Lower leg skin (tissue), 4 donors: ENCODE data around the gene PTPRT. TPM values are rescaled to one million over a fixed set of nuclear protein-coding genes. Genes with fewer than 3 reads are reported as not detected.

ENCODE experiments used
- DNase-seq, 2 donors: peaks; one replicate each; pipeline ENCODE4 v3.0.0-alpha.2; 2019; ENCODE audit warnings: low spot score in 2 of 2
- H3K4me3 ChIP-seq: fragments of 200-600 bp; sonication (generic); 2 replicates; pipeline ENCODE4 v1.5.1; 2017; ENCODE audit warnings: mild to moderate bottlenecking, low read depth; ENCODE audit not compliant: poor library complexity, severe bottlenecking
- POLR2A ChIP-seq, 2 donors: fragments of 450-650 bp; IDR thresholded peaks; one replicate each; pipeline ENCODE4 v1.6.1; 2016 to 2017; ENCODE audit warnings: antibody characterized with exemption in 2 of 2, mild to moderate bottlenecking in 1 of 2, moderate library complexity in 1 of 2
- WGBS, 2 donors: methylation state at CpG; one replicate each; pipeline ENCODE4 v1.1.5; 2018; 5-methylcytosine and 5-hydroxymethylcytosine counted together
- intact Hi-C: fragments of 100-400 bp; cut with DNase I; formaldehyde crosslinking; loops from one replicate; pipeline ENCODE4 v1.15.0; 2023; ENCODE audit warnings: low total_unique reads
- total RNA-seq, 4 donors: library from RNA; depleted of rRNA; stranded (reverse); fragments of >200 nt; gene quantifications; one replicate each; pipeline ENCODE4 v1.1.0, GENCODE V29; 2016
- TF ChIP-seq, protein P1 (sequence below), 3 donors: fragments of 450-650 bp; IDR thresholded peaks; one replicate each; pipeline ENCODE4 v1.5.1; 2016; ENCODE audit warnings: antibody characterized with exemption in 3 of 3, mild to moderate bottlenecking in 3 of 3, moderate library complexity in 2 of 3

Gene PTPRT
- total RNA-seq, 4 donors from 2014 or later, result 0.34 to 1.4 (median 0.95) TPM

DNA sequence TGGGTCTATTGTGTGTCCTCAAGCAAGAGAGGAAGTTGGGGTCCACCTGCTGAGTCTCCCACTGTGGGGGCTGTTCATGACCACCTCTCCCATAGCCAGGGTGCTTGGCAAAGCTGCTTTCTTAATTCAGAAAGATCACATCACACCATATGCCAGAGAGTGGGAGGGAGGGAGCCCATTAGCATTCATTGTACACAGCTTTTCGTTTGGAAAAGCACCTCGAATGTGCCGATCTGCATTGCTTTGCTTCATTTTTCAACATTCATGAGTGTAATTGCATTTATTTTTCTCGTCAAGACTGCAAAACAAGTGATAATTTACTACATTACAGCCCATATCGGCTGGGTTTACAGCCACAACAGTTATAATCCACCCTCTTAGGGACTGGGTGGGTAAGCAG lies 327.3 kb downstream of the PTPRT start:
- 68 to 71% methylated on average over 5 of the region's 5 CpGs for WGBS, 2 donors
- no peak overlapping the region for H3K4me3 ChIP-seq
- DNase-seq, result no peak
- intact Hi-C loops, result no loop called here
- TF ChIP-seq, protein P1, sequence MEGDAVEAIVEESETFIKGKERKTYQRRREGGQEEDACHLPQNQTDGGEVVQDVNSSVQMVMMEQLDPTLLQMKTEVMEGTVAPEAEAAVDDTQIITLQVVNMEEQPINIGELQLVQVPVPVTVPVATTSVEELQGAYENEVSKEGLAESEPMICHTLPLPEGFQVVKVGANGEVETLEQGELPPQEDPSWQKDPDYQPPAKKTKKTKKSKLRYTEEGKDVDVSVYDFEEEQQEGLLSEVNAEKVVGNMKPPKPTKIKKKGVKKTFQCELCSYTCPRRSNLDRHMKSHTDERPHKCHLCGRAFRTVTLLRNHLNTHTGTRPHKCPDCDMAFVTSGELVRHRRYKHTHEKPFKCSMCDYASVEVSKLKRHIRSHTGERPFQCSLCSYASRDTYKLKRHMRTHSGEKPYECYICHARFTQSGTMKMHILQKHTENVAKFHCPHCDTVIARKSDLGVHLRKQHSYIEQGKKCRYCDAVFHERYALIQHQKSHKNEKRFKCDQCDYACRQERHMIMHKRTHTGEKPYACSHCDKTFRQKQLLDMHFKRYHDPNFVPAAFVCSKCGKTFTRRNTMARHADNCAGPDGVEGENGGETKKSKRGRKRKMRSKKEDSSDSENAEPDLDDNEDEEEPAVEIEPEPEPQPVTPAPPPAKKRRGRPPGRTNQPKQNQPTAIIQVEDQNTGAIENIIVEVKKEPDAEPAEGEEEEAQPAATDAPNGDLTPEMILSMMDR (IDR thresholded peaks at IDR 0.05), result no peak
- TF ChIP-seq POLR2A (IDR thresholded peaks at IDR 0.05), result no peak

DNA sequence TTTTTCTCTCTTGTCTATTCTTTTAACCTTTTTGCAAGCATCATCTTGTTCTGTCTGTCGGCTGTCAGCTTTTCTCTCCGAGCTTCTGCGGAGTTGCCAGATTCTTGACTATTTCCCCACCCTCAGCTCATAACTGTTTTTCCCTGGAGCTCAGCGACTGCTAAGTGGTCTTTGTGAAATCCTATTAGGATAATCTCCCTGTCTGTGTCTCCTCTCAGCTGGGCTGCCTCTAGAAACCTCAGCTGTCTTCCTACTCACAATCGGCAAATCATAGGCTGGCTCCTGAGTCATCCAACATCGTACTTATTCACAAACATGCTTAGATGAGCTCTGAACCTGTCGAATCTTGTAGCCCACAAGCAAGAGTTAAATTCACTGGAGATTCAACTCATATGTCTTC lies 332.3 kb downstream of the PTPRT start:
- 55 to 57% methylated on average over 7 of the region's 7 CpGs for WGBS, 2 donors
- H3K4me3 ChIP-seq, result no peak overlapping the region
- no peak for DNase-seq
- TF ChIP-seq POLR2A (IDR thresholded peaks at IDR 0.05), result no peak
- TF ChIP-seq, protein P1 (IDR thresholded peaks at IDR 0.05), result no peak
- intact Hi-C loops, result no loop called here

DNA sequence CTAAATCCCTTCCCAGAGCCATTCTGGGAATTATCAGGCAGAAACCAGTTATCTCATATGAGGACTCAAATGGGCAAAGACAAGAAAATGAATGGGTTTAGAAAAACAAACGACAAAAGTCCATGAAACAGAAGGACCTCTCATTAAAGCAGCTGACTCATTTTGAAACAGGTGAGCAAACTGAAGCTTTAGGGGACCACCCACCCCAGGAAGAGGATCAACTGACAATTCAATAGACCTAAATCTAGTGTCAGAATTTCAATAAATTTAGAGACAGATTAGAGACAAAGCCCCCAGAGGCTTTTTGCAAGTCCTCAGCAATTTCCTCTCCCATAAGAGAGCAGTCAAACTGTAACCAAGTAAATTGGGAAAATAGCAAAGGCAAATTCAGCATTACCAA lies 333.8 kb downstream of the PTPRT start:
- WGBS, 2 donors, result 63 to 65% methylated on average over 1 of the region's 1 CpG
- no peak for TF ChIP-seq POLR2A (IDR thresholded peaks at IDR 0.05)
- TF ChIP-seq, protein P1 (IDR thresholded peaks at IDR 0.05), result no peak

DNA sequence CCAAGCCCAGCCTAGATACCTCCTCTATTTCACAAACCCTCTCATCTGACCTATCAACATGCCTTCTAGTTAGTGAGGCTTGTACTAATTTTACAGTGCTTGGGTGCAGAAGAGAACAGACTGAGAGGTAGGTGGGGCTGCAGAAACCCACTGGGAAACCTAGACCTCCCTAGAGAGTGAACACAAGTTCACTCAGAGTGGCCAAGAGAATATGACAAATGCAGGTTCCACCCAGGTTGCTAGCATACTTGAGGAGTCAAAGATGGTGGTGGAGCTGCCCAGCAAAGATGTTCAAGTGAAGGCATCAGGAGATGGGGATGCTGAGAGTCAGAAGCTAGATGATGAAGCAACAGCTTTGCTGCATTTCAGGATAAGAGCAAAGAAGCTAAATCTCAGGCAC lies 337.0 kb downstream of the PTPRT start:
- no peak overlapping the region for H3K4me3 ChIP-seq
- DNase-seq, result no peak
- intact Hi-C loops, result no loop called here
- no peak for TF ChIP-seq POLR2A (IDR thresholded peaks at IDR 0.05)
- TF ChIP-seq, protein P1 (IDR thresholded peaks at IDR 0.05), result no peak

More for the DNA sequence above, 333.8 kb downstream of the PTPRT start:
- H3K4me3 ChIP-seq, result no peak overlapping the region
- intact Hi-C loops, result no loop called here
- no peak for DNase-seq

DNA sequence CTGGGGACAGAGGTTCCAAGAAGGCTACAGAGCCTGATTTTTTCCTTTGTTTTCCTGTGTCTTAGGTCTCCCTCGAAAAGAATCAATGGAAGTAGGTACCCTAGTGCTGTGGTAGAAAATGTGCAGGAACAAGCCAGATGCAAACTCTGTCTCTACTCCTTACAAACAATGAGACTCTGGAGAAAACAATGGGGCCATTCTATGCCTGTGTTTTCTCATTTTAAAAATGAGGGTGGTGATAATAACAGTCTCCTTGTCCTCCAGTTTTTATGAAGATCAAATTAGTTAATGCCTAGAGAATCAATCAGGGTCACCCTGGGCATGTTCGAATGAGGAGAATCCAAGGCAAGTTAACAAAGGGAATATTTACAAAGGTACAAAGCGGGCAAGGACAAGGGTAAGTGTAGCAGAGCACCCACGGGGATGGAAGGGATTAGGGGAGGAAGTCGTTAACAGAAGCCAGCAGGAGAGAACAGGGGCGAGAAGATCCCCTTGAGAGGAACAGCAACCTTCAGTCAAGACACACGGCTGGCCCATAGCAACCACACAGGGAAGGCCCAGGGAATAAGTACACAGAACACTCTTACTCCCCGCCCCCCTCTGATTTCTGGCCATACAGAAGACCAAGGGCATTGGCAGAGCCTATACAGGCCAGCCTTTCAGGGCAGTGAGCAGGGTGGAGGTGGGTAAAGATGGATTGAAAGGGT lies 342.8 kb downstream of the PTPRT start:
- TF ChIP-seq POLR2A (IDR thresholded peaks at IDR 0.05), result no peak
- TF ChIP-seq, protein P1 (IDR thresholded peaks at IDR 0.05), result no peak
- intact Hi-C loops, result no loop called here

DNA sequence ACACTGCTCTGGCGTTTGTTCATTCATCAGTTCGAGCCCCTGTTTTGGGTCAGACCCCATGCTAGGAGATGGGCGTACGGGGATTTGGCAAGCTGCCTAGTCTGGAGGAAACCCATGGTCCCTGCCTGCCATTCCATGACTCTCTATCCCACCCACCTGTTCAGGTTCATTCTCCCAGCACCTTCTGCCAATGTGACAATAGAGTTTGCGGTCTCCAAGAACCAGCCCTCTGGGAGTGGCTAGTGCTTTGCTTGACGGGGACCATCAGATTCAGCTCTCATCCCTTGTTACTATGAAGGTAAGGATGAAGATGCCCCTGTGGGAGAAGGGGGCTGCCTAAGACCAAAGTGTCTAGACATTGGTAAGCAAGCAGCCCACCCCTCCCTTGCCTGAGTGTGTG lies 345.0 kb downstream of the PTPRT start:
- WGBS, 2 donors, result 90 to 92% methylated on average over 6 of the region's 6 CpGs
- no peak overlapping the region for H3K4me3 ChIP-seq
- no peak for DNase-seq
- TF ChIP-seq, protein P1 (IDR thresholded peaks at IDR 0.05), result no peak
- no peak for TF ChIP-seq POLR2A (IDR thresholded peaks at IDR 0.05)
- intact Hi-C loops, result no loop called here

More for the DNA sequence above, 342.8 kb downstream of the PTPRT start:
- no peak overlapping the region for H3K4me3 ChIP-seq
- 59 to 66% methylated on average over 8 of the region's 8 CpGs for WGBS, 2 donors
- DNase-seq, result no peak
